GM21619 (cell line): ENCODE data around the gene DLL3.
"Not testable (repeated sequence)": the region's sequence is repeated elsewhere in the genome, so short reads cannot be mapped to it uniquely, and the experiment has no call there.

ENCODE experiments used
- ATAC-seq: cut with Tn5 transposase; IDR thresholded peaks from one replicate; pipeline ENCODE4 v1.9.1; 2021; ENCODE audit not compliant: unreplicated experiment

DLL3 gene, protein sequence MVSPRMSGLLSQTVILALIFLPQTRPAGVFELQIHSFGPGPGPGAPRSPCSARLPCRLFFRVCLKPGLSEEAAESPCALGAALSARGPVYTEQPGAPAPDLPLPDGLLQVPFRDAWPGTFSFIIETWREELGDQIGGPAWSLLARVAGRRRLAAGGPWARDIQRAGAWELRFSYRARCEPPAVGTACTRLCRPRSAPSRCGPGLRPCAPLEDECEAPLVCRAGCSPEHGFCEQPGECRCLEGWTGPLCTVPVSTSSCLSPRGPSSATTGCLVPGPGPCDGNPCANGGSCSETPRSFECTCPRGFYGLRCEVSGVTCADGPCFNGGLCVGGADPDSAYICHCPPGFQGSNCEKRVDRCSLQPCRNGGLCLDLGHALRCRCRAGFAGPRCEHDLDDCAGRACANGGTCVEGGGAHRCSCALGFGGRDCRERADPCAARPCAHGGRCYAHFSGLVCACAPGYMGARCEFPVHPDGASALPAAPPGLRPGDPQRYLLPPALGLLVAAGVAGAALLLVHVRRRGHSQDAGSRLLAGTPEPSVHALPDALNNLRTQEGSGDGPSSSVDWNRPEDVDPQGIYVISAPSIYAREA

DNA sequence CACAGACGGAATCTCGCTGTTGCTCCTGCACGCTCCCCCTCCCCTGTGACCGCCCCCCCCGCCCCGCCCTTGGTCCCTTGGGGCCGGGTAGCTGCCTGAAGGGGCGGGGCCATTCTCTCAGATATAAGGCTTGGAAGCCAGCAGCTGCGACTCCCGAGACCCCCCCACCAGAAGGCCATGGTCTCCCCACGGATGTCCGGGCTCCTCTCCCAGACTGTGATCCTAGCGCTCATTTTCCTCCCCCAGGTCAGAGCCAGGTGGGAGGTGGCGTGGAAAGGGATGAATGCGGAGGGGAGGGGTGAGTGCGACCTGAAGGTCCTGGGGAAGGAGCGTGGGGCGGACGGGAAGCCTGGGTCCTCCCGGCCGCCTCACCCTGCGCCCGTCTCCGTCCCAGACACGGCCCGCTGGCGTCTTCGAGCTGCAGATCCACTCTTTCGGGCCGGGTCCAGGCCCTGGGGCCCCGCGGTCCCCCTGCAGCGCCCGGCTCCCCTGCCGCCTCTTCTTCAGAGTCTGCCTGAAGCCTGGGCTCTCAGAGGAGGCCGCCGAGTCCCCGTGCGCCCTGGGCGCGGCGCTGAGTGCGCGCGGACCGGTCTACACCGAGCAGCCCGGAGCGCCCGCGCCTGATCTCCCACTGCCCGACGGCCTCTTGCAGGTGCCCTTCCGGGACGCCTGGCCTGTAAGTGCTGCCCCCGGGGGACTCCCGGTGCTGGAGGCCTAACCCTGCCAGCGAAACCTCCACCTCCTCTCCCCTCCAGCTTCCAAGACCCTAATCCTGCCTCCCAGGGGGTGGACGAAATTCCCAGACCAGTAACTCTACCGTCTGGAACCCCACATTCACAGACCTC, at the start of gene DLL3:
Gene DLL3 (plus strand): TSS at position 150 of the 845 bp plus-strand sequence. CDS start 28 bp downstream, at position 178.
- ATAC-seq: no peak

DNA sequence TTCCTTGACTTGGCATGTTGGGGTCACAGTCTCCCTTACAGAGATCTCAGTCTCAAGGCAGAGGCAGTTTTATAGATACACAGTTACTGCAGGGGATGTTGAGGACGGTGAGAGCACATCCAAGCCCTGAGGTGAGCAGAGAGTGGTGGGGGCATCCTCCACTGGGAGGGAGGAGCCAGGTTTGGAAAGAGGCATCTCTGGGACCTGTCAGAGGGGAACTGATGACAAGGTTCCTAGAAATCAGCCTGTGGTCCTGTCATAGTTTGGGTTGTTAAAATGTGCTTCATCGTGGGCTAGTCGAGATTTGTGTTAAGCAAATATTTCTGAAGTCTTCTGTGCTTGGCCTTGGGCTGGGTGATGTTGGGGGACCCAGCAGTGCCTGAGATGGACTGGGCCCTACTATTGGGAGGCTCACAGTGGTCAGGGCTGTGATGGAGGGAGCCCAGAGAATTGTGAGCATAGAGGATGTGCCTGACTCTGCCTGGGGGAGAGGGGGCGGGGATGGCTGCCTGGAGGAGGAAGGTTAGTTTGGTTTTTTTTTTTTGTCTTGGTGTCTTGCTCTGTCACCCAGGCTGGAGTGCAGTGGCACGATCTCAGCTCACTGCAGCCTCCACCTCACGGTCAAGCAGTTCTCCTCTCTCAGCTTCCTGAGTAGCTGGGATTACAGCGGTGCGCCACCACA, 49.5 kb upstream of the DLL3 start:
- ATAC-seq: no peak

DNA sequence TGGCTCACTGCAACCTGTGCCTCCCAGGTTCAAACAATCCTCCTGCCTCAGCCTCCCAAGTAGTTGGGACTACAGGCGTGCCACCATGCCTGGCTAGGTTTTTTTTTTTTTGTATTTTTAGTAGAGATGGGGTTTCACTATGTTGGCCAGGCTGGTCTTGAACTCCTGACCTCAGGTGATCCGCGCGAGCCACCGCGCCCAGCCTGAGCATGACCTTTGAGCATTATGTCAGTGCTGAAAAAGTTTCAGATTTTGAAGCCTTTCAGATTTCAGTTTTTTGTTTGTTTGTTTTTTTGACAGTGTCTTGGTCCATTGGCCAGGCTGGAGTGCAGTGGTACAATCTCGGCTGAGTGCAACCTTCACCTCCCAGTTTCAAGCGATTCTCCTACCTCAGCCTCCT, 47.5 kb upstream of the DLL3 start:
- not testable (repeated sequence) for ATAC-seq

DNA sequence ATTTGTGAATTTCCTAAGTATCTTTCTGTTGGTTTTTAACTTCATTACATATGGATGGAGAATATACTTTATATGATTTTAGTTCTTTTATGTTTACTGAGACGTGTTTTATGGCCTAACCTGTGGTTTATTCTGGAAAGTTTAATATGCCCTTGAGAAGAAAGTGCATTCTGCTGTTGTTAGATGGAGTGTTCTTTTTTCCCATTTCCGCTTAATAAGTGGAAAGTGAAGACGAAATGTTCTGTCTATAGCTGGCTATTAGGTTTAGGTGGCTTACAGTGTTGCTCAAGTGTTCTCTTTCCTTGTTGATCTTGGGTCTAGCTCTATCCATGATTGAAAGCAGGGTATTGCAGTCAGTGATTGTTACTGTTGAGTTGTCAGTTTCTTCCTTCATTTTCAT, 35.3 kb upstream of the DLL3 start:
- no peak for ATAC-seq

DNA sequence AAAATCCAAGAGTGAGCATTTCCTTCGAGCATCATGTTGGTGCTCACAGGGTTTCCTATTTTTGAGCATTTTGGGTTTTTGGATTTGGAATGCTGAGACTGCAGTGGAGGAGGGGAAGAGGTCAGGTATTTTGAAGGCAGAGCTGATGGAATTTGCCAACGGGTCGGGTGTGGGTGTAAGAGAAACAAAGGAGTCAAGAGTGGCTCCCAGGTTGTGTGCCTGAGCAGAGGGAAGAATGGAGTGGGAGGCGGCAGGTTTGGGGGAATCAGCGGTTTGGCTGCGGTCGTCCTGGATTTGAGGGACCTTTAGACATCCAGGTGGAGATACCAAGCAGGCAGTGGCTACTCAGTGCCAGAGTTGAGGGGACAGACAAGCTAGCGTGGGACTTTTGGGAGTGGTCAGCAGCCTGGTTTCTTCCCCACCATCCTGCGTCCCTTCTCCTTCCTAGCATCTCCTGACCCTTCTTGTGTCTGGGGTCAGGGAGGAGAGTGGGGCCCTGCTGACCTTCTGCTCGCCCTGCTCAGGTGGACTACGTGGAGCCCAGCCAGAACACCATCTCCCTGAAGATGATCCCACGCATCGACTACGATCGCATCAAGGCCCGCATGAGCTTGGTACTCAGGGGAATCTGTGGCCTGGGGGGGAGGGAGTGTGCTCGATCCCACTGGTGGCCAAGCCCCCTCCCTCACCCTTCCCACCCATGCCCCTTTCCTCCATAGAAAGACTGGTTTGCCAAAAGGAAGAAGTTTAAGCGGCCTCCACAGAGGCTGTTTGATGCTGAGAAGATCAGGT, 32.6 kb upstream of the DLL3 start:
- ATAC-seq: no peak

DNA sequence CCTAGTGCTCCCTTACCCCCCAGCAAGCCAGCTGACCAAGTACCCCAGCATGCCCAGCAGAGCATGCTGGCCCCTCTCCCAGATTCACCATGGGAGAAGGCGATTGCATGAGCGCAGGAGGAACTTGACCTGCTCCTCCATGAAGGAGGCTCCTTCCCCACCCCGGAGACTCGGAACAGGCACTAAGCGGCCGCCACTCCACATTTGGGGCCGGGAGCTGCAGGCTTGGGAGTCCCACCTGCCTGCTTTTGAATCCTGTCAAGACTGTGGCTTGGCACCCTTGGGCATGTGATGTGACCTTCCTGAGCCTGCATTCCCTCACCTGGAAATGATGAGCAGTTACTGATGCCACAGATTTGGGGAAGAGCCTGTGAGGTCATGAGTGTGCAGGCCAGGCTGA, 30.8 kb upstream of the DLL3 start:
- ATAC-seq: no peak

DNA sequence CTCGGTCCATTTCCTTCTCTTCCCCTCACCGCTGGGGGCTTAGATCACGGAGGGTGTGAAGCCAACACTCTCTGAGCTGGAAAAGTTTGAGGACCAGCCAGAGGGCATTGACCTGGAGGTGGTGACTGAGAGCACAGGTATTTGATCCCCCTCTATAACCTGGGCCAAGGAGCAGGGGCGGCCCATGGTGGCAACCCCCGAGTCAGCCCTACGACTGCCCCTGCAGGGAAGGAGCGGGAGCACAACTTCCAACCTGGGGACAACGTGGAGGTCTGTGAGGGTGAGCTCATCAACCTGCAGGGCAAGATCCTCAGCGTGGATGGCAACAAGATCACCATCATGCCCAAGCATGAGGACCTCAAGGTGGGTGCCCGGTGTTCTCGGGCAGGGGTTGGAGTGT, 29.7 kb upstream of the DLL3 start:
- no peak for ATAC-seq

DNA sequence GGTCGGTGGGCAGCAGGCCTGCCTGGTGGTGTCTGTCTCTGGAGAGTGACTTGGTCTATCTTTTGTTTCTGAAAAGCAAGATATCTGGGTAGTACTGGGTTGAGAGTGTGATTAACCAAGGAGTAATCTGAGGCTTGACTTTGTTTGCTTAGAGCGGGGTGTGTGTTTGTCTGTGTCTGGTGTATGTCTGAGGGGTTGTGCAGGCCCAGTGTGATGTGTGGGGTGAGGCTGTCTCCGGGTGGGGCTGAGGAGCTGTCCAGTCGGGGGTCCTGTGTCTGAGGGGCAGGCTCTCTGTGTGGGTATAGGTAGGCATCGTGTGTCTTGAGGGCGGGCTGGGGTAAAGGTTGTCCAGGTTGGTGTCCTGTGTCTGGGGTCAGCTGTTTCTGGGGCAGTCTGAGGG, 29.2 kb upstream of the DLL3 start:
- no peak for ATAC-seq

DNA sequence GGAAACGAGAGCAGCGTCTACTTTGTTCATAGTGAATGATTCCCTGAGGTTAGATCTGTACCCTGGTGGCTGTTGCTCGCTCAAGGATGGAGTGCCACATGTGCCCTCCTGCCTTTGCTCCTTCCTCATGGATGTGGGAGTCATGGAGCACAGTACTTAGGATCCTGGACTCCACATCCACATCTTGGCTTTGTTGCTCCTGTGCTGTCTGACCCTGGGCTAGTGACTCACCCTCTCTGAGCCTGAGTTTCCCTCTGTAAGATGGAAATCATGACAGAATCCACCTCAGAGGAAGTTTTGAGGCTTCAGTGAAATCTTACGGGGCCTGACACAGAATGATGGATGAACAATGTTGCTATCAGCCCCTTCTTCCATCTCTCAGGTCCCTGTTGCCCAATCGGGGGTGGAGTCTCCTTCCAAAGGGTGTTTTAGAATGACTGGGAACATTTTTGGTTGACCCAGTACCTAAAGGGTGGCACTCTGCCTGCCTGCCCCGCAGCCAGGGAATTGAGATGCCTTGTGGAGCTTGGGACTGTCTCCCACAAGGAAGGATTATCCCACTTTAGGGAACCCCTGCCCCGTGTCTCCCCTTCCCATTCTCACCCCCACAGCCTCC, 27.9 kb upstream of the DLL3 start:
- no peak for ATAC-seq

DNA sequence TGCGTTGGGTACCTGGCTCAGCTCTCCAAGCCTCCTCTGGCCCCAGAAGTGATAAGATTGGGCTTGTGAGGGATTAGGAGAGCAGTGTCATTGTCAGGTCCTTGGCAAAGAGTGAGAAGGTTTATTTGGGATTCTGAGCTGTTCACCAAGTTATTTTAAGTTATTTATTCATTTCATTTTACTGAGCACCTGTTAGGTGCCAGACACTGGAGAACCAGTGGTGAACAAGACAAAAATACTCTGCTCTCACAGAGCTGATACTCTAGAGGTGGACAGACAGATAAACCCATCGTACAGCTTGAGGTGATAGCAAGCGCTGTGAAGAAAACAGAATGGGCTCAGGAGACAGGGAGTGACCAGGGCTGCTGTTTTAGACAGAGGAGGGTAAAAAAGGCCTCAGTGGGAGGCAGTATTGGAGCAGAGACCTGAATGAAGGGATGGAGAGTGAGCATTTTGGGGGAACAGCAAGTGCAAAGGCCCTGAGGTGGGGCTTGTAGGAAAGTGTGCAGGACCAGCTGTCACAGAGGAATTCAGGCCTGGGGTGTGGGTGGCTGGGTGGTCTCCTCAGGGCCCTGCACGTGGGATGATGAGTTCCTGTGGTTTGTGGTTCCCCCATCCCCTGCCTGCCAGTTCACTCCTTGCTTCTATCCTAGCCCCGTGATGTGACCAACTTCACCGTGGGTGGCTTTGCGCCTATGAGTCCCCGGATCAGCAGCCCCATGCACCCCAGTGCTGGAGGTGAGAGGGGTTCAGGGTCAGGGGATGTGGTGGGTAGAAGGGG, 26.8 kb upstream of the DLL3 start:
- no peak for ATAC-seq

DNA sequence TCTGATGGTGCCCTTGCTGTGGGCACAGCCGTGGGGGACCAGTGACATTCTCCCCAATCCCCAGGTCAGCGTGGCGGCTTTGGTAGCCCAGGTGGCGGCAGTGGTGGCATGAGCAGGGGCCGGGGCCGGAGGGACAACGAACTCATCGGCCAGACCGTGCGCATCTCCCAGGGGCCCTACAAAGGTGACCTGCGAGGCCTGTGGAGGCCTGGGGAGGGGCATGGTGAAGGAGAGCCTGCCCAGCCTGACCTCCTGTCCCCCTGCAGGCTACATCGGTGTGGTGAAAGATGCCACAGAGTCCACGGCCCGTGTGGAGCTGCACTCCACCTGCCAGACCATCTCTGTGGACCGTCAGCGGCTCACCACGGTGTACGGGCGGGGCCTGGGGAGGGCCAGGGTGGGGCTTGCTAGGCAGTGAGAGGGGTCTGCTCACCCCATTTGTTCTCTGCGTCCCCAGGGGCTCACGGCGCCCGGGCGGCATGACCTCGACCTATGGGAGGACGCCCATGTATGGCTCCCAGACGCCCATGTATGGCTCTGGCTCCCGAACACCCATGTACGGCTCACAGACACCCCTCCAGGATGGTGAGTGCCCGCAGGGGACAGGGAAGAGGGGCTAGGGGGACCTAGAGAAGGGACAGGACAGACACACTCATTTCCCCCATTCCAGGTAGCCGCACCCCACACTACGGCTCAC, 25.9 kb upstream of the DLL3 start:
- ATAC-seq: no peak

DNA sequence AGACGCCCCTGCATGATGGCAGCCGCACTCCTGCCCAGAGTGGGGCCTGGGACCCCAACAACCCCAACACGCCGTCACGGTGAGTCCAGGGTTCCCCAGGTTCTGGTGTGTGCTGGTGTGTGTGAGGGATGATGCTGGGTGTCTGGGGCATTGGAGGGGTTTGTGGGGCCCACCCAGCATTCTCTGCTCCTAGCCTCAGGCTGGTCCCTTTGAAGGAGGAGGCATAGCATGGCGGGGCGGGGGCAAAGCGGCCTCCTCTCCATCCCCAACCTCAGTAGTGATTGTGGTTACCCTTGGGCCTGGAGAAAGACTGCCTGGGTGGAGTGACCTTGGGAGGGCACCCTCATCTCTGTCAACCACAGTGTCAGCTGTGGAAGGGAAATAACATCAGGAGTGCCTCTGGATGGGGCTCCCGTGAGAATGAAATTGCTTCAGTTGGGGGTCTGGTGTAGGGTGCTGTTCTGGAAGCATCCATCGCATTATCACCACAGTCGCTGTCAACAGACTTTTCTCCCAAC, 25.2 kb upstream of the DLL3 start:
- ATAC-seq: no peak

DNA sequence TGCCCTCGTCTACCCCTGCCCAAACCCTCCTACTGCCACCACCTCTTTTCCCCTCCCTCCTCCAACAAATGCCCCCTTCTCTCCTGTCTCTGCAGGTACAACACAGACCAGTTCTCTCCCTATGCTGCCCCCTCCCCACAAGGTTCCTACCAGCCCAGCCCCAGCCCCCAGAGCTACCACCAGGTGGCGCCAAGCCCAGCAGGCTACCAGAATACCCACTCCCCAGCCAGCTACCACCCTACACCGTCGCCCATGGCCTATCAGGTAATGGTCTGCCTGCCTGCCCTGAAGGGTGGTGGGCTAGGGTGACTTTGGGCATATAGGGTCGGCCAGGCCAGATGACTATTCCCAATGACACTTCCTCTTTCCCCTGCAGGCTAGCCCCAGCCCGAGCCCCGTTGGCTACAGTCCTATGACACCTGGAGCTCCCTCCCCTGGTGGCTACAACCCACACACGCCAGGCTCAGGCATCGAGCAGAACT, 24.6 kb upstream of the DLL3 start:
- no peak for ATAC-seq

DNA sequence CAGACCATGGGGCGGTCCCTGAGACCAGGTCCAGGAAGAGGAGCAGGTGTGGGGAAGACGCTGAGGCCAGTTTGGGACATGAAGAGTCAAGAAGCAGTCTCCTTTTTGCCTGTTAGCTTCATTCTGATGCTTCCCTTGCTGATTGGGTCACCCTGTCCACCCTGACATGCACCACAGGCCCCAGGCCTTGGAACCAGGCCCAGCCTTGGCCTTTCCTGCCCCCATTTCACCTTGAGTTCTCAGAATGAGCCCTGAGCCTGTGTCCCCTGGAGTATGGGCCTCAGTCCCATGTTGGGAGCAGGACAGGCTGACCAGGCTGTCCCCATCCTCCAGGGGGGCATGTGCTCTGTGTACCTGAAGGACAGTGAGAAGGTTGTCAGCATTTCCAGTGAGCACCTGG, 23.0 kb upstream of the DLL3 start:
- no peak for ATAC-seq

DNA sequence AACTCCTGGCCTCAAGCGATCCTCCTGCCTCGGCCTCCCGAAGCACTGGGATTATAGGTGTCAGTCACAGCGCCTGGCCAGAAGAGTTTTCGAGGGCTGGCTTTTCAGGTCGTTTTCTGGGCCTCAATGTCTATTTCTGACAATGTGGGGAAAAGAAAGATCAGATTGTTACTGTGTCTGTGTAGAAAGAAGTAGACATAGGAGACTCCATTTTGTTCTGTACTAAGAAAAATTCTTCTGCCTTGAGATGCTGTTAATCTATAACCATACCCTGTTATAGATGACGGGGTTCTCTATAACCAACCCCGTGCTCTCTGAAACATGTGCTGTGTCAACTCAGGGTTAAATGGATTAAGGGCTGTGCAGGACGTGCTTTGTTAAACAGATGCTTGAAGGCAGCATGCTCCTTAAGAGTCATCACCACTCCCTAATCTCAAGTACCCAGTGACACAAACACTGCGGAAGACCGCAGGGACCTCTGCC, 19.4 kb upstream of the DLL3 start:
- ATAC-seq: not testable (repeated sequence)

DNA sequence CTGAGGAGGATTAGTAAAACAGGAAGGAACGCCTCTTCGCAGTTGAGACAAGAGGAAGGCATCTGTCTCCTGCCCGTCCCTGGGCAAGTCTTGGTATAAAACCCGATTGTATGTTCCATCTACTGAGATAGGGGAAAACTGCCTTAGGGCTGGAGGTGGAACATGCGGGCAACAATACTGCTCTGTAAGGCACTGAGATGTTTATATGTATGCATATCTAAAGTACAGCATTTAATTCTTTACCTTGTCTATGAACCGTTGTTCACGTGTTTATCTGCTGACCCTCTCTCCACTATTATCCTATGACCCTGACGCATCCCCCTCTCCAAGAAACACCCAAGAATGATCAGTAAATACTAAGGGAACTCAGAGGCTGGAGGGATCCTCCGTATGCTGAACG, 18.8 kb upstream of the DLL3 start:
- ATAC-seq: no peak

DNA sequence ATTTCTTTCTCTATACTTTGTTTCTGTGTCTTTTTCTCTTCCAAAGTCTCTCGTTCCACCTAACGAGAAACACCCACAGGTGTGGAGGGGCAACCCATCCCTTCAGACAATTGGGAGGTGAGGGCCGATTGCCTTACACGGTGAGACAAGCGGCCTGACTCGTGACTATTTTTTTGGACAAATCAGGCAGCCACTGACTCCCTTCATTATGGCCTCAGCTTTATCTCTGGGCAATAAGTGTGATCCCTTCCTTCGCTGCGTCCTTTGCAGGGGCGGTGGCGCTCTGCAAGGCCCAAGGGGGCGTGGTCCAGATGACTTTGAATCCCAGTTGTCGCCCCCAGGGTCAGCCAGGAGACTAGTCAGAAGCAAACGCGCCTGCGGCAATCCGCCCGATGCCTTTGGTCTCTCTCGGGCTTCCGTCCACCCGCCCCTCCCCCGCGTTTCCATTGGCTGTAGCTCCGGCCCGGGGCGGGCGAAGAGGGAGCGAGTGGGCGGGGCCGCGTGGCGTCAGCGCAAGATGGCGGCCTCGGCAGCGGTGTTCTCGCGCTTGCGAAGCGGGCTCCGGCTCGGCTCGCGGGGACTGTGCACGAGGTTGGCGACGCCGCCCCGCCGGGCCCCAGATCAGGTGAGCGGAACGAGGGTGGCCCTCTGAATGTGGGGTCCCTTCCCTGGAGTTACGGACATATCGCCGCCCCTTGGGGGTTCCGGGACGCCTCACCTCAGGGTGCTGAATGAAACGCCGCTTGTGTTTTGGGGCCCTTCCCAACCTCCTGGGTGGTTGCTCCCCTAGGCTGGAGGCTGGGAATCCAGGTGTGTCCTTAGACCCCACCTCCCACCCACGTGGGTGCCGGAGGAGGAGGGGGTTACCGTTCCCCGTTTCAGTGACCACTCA, 18.2 kb upstream of the DLL3 start, which contains the start of gene TIMM50:
Gene TIMM50 (plus strand): TSS at position 502 of the 892 bp plus-strand sequence. CDS start 16 bp downstream, at position 518.
- ATAC-seq: peak; percentile 90
